Fibroblast of pulmonary artery (primary cell): ENCODE results near the gene COG8.

Source experiments
- DNase-seq: peaks from one replicate; pipeline ENCODE4 v3.0.0-alpha.2; 2010; ENCODE audit warnings: low read depth
- H3K4me3 ChIP-seq: replicated peaks from 2 replicates; pipeline ENCODE4 v1.5.1; 2011; ENCODE audit warnings: low read depth, mild to moderate bottlenecking, control low read depth, low read length, moderate library complexity
- TF ChIP-seq, protein P1 (sequence below): IDR thresholded peaks from 2 replicates; pipeline ENCODE4 v1.5.1; 2011; ENCODE audit warnings: mild to moderate bottlenecking, control low read depth, low read length, inconsistent platforms; ENCODE audit errors: missing control alignments

The COG8 gene

GRCh38 chr16:69314534-69314933, 24.8 kb downstream of the COG8 start:
- H3K4me3 ChIP-seq, result no peak overlapping the region
- TF ChIP-seq, protein P1, sequence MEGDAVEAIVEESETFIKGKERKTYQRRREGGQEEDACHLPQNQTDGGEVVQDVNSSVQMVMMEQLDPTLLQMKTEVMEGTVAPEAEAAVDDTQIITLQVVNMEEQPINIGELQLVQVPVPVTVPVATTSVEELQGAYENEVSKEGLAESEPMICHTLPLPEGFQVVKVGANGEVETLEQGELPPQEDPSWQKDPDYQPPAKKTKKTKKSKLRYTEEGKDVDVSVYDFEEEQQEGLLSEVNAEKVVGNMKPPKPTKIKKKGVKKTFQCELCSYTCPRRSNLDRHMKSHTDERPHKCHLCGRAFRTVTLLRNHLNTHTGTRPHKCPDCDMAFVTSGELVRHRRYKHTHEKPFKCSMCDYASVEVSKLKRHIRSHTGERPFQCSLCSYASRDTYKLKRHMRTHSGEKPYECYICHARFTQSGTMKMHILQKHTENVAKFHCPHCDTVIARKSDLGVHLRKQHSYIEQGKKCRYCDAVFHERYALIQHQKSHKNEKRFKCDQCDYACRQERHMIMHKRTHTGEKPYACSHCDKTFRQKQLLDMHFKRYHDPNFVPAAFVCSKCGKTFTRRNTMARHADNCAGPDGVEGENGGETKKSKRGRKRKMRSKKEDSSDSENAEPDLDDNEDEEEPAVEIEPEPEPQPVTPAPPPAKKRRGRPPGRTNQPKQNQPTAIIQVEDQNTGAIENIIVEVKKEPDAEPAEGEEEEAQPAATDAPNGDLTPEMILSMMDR, result no peak
- no peak for DNase-seq

GRCh38 chr16:69313469-69313868, 25.9 kb downstream of the COG8 start:
- DNase-seq, result no peak
- TF ChIP-seq, protein P1, result no peak
- H3K4me3 ChIP-seq, result no peak overlapping the region

GRCh38 chr16:69311533-69312387, 27.6 kb downstream of the COG8 start:
- TF ChIP-seq, protein P1, result no peak
- H3K4me3 ChIP-seq, result peak overlapping the region; percentile 85
- DNase-seq, result peak; percentile 13

- TF ChIP-seq, protein P1, result peak; percentile 60
- H3K4me3 ChIP-seq, result peak within 1 kb of the TSS; percentile 85
- DNase-seq, result peak; percentile 97
Measured at GRCh38 chr16:69310653-69311532, 28.5 kb downstream of the COG8 start, which contains the start of gene VPS4A. TSS of gene VPS4A (plus strand) at chr16:69311350. CDS start at chr16:69311512, 162 bp downstream.

- TF ChIP-seq, protein P1, result no peak
- no peak overlapping the region for H3K4me3 ChIP-seq
- DNase-seq, result no peak
Measured at GRCh38 chr16:69309316-69309715, 30.0 kb downstream of the COG8 start.

GRCh38 chr16:69307856-69308255, 31.5 kb downstream of the COG8 start:
- H3K4me3 ChIP-seq, result no peak overlapping the region
- DNase-seq, result no peak
- TF ChIP-seq, protein P1, result no peak
